Erythroblast (primary cell): ENCODE results near the gene LAMTOR4.

ENCODE experiments used
- DNase-seq, 2 experiments: peaks; one replicate each; lab custom pipeline; 2025; lab: John Stamatoyannopoulos, UW
- GATA1 ChIP-seq: IDR thresholded peaks from 2 replicates; pipeline ENCODE4 v1.6.1; 2011; ENCODE audit warnings: low read depth, mild to moderate bottlenecking, control low read depth, low read length, moderate library complexity
- POLR2A ChIP-seq: IDR thresholded peaks from 2 replicates; pipeline ENCODE4 v1.6.1; 2011; ENCODE audit warnings: mild to moderate bottlenecking, low read length

The LAMTOR4 gene

GRCh38 chr7:100152937-100153666, 4.4 kb downstream of the LAMTOR4 start:
- no peak for DNase-seq
- no peak for TF ChIP-seq GATA1
- TF ChIP-seq POLR2A: no peak

GRCh38 chr7:100153708-100154535, 5.2 kb downstream of the LAMTOR4 start:
- TF ChIP-seq GATA1: no peak
- no peak for TF ChIP-seq POLR2A
- DNase-seq: peak in 1 of 2 experiments; percentile 28

DNA sequence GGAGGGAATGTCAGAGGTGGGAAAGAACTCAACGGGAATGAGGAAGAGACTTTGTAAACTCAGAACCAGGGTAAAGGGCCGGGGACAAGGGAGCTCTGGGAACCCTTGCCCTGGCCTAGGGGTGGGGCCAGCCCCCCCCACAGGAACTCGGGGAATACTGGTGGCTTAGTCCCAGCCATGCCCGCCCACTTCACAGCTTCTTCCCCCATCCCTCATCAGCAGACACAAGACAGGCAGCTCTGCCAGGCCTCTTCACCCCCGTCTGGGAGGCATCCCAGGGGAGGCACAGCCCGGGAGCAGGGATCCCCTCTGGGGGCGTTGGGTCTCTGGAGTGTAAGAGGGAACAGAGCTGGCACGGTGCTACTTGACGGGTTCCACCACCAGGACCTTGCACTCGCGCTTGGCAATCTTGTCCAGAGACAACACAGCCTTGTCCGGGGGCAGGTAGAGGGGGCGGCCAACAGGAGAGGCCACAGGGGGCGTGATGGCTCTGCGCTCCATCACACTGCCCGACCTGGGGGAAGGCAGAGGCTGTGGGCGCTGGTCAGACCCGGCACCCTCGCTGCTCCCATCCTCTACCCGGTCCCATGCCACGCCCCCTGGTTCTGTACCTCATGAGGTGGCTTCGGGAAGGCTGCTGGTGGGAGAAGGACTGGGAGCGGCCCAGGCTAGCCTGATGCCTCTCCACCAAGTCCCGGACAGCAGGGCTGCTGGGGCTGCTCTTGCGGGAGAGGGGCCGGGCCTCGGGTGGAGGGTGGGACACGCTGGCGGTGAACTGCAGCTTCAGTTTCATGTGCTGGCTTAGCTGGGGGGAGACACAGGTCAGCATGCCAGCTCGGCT, 6.2 kb downstream of the LAMTOR4 start:
- no peak for TF ChIP-seq POLR2A
- no peak for TF ChIP-seq GATA1
- DNase-seq: no peak

GRCh38 chr7:100155553-100156317, 7.0 kb downstream of the LAMTOR4 start:
- no peak for DNase-seq
- TF ChIP-seq GATA1: no peak
- TF ChIP-seq POLR2A: no peak

GRCh38 chr7:100156331-100157068, 7.8 kb downstream of the LAMTOR4 start:
- peak; percentile 16 for TF ChIP-seq POLR2A
- no peak for TF ChIP-seq GATA1
- peak in 1 of 2 experiments; percentile 34 for DNase-seq

DNA sequence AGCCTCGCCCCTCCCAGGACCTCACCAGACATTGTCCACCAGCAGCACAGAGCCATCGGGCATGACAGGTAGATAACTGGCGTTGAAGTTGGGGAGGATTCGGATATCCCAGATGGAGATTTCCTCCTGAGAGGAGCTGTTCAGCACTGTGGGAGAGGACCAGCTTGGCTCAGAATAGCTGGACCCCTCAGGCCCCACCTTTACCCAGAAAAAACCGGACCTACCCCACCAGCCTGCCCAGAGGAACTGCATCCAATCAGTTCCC, 8.3 kb downstream of the LAMTOR4 start:
- DNase-seq: no peak
- no peak for TF ChIP-seq GATA1
- TF ChIP-seq POLR2A: no peak

GRCh38 chr7:100157334-100158228, 8.9 kb downstream of the LAMTOR4 start:
- TF ChIP-seq GATA1: no peak
- TF ChIP-seq POLR2A: no peak
- peak; percentile 20 to 41 for DNase-seq

DNA sequence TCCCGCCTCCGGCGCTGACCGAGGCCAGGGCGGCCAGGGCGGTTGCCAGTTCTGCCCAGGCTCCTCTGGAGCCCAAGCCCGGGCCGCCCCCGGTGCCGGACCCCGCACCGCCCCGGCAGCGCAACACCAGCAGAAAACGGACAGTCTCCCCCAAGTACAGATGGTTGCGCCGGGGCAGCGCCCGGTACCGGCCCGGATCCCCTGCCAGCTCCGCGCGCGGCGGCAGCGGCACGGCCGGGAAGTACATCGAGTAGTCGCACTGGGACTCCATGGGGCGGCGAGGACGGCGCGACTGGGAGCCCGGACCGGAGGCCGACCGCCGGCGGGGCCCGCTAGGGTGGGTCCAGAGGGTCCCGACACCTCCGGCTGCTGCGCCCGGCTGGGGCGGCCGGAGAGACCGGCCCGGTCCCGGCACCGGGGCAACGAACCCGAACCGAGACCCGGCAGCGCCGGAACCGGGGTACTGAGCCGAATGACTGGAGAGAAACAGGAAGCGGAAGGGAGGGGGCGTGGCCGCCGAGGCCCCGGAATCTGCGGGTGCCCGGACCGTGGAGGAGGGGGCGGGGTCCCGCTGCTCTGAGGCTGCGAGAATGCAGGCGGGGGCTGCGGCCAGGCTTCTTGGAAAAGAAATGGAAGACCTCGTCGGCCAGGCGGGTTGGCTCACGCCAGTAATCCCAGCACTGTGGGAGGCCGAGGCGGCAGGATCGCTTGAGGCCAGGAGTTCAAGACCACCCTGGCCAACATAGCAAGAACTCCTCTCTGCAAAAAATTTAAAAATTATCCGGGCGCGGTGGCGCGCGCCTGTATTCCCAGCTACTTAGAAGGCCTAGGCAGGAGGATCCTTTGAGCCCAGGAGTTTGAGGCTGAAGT, 9.7 kb downstream of the LAMTOR4 start, which contains the start of gene TRAPPC14:
TRAPPC14 (minus strand) TSS at position 495 of the 870 bp plus-strand sequence; CDS start at position 271, 224 bp downstream.
- TF ChIP-seq POLR2A (no peak), GATA1 (no peak)
- peak; percentile 79 to 85 for DNase-seq

- no peak for DNase-seq
- no peak for TF ChIP-seq GATA1
- no peak for TF ChIP-seq POLR2A
These were observed 10.4 kb downstream of the LAMTOR4 start for GRCh38 chr7:100159099-100159623.

DNA sequence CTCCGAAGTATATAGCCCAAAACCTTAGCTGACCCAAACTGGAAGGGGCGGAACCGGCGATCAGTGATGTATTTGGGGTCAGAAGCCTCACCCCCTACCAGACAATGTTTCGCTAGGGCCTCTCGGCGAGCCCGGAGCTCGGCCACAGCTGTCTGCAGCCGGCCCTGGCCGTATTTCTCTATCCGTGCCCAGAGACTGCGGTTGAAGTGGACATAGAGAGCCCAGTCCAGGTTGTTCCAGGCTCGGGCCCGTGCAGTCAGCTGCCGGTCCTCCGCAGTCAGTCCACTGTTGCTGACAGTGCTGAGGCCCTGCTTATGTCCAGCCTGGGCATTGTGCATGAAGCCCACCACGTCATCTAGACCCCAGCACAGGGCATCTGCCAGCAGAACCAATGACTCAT, 11.3 kb downstream of the LAMTOR4 start:
- TF ChIP-seq POLR2A (no peak), GATA1 (no peak)
- DNase-seq: no peak
